ENCODE measurements around the gene MAN2A1.
A peak's percentile ranks its signal among the peaks of the same experiment; 100 is the strongest.
"Not testable (repeated sequence)": the region's sequence is repeated elsewhere in the genome, so short reads cannot be mapped to it uniquely, and the experiment has no call there.

The MAN2A1 gene

DNA sequence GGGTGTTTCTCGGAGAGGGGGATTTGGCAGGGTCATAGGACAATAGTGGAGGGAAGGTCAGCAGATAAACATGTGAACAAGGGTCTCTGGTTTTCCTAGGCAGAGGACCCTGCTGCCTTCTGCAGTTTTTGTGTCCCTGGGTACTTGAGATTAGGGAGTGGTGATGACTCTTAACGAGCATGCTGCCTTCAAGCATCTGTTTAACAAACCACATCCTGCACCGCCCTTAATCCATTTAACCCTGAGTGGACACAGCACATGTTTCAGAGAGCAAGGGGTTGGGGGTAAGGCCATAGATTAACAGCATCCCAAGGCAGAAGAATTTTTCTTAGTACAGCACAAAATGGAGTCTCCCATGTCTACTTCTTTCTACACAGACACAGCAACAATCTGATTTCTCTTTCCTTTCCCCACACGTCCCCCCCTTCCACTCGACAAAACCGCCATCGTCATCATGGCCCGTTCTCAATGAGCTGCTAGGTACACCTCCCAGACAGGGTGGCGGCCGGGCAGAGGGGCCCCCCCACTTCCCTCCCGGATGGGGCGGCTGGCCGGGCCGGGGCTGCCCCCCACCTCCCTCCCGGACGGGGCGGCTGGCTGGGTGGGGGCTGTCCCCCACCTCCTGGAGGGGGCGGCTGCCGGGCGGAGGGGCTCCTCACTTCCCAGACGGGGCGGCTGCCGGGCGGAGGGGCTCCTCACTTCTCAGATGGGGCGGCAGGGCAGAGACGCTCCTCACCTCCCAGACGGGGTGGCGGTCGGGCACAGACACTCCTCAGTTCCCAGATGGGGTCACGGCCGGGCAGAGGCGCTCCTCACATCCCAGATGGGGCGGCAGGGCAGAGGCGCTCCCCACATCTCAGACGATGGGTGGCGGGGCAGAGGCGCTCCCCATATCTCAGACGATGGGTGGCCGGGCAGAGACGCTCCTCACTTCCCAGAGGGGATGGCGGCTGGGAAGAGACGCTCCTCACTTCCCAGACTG is 142.8 kb downstream of the MAN2A1 start:
- not testable (repeated sequence) for FAIRE-seq

DNA sequence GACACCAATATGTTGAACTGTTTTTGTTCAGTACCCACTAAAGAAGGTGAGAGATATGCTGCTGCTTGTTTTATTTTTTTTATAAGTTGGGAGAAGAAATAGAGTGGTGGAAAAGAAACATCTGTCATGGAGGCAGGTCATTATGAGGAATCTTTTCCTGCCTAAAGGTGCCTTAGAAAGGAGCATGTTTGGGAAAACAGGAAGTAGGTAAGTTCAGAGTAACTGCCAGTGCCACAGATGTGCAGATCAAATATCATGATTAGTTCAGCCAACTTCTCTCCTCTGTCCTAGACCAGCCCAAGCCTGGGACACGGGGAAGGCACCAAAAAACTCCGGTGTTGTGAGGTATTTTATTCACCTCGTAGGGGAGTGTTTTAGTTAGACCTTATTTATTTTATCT is 144.2 kb downstream of the MAN2A1 start:
- no peak for FAIRE-seq

DNA sequence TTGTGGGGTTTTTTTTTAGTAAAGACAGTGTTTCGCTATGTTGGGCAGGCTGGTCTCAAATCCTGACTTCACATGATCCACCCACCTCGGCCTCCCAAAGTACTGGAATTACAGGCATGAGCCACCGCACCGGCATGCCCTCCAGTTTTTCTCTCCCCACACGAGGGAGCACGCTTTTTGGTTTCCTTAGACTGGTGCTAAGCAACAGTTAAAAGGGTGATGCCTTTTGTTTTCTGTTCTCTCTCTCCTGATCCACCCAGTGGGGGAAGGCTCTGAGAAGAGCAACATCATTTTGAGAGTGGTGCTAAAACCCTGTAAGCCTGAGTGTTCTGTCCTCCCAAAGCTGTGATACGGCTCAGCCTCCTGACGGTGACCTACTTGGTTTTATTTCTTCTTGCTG is 146.6 kb downstream of the MAN2A1 start:
- FAIRE-seq = no peak

DNA sequence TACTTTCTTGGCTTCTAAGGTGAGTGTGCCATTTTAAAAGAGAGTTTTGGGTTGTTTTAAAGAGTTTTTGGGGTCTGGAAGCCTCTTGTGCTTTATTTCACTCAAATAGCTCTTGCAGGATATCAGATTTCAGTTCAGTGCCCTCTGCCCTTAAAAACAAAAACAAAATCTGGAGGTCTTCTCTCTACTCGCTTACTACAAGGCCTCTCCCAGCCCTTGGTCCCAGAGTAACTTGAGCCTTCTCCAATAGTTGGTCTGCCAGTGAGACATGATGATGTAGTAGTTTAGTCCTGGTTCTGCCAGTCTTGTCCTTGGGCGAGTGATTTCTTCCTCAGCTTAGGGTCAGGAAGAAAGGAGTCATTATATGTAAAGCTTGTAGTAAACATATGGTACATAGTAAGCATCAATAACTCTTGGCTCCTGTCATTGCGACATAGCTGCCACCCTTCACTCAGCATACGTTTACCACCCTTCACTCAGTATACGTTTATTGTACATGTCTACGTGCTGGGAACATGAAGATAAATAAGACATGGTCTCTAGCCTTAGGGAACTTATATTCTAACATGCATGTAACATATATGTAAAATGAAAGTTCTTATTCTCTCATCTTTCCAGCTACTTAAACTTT is 147.6 kb downstream of the MAN2A1 start:
- FAIRE-seq = no peak

DNA sequence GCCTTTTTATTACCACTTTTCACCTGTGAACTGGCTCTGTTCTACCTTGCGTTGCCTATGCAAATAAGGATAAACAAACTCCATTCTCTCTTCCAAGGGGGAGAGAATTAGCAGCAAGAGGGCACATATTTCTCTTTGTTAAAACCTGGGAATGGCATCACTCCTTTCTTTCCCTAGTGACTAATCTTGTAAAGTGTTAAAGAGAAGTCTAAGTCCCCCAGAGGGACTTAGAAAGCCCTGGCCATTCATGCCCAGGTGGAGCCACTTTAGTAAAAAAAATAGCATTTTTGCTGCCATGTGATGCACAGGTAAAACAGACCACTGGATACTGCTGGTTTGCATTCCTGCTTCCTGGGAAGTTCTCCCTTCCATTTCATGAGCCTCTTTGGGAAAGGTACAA is 148.4 kb downstream of the MAN2A1 start:
- no peak for FAIRE-seq

DNA sequence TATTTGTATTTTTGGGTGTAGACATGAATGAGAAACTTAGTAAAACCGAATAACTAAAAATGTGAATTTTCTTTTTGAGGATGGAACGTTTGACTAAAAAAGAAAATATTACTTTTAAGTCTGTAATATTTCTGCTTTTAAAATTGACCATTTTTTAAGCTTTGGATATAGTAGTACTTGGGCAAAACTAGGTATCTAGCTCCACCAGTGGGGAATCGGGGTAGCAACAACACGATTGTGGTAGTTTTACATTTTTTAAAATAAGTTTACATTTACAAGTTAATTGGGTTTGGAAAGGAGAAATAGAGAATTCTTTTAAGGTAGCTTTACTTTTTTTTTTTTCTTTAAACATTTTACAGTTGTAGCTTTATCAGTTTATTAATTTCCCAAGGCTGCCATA is 154.4 kb downstream of the MAN2A1 start:
- FAIRE-seq = peak; percentile 62

DNA sequence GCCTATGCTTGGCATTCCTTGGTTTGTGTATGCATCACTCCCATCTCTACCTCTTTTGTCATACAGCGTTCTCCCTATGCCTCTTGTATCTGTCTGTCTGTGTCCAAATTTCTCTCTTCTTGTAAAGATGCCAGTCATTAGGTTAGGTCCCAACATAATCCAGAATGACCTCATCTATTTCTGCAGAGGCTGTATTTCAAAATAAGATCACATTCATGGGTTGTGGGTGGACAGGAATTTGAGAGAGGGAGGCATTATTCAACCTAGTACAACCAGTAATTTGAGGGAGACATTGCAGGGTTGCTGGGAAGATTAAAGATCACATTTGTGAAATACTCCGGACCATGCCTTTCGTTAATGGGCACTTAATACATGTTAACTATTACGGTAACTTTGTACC is 155.0 kb downstream of the MAN2A1 start:
- FAIRE-seq = no peak

DNA sequence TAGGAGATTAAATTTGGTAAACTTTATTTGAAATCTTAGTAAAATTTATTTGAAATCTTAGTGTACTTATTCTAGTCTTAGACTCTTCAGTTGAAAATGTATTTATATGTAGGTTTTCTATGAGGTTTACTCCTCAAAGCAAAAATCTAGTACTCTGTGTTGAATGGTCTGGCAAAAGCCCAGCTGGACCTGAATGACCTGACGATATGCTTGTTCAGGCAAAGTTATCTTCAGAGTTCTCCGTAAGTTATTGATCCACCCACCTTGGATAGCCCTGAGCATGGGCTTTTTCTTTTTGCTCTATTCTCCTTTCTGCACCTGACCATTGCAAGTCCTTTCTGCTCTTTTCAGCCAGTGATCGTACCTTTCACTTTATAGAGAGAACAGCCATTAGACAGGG is 158.4 kb downstream of the MAN2A1 start:
- no peak for FAIRE-seq

DNA sequence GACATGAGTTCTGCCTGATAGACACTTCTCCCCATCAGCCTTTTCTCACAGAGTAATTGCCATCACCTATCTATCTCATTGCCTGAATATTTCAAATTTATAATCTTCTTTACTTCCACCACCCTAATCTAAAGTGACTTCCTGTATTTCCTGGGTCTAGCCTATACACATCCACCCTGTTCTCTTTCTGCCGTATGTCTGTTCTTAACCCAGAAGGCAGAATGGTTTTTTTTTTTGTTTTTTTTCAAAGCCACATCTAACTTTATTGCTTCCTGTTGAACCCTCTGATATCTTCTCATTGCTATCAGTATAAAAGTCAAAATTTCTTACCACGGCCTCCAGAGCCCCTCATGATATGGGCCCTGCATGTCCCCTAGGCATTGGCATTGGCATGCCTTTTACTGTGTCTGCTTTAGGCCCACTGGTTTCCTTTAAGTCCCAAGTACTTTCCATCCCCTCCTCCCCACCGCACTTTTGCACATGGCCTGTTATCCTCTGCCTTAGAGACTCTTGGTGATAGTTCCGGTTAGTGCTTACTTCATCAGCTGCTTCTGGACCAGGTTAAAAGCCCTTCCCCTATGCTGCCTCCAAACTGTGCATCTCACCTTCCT is 159.9 kb downstream of the MAN2A1 start:
- no peak for FAIRE-seq

DNA sequence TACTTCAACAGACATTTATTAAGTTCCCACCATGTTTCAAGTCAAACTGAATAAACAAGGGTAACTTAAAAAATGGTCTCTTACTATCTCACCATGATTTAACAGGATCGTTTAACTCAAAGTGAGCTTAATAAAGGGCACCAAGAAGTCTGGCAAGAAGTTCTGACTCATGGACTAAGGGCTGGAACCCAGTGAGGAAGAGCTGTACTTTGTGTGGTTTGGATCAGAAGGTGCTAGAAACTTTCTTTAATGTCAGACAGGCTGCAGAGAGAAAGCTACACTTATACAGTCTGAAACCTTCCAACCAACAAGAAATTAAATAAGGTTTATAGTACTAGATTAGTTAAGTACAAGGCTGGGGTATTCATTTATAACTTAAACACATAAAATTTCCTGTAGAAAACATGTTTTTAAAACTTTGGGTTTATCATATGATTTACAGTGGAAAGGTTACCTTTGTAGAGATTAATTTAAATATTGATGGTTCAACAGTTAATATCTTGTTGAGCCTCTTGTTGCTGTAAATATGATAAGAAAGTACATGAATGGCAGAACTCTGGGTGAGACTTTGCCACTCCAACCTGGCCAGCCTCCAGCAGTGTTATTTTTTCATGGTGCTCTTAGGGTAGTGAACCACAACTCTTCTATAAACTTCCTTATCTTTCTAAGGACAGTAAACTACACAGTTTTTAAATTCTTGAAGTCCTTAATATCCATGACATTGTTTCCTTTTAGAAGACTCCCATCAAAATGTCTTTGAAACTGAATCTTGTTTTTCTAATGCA is 162.8 kb downstream of the MAN2A1 start:
- FAIRE-seq = no peak

DNA sequence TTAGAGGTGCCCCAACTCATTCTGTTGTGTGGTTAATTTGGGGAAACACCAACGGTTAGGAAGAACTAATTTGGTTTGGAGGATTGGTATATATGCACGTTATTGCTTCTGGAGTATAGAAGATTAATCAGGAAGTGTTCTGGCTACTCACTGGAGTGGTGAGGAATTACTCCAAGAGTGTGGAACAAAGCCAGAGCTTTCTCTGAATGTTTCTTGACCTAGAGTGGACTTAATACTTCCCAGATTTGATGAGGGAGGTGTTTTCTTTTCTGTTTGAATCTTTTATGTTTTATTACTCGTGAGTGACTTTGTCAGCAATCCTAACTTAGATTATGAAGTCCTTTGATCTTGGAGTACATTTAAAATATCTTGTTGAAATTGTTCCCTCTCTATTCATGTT is 163.7 kb downstream of the MAN2A1 start:
- FAIRE-seq = no peak

DNA sequence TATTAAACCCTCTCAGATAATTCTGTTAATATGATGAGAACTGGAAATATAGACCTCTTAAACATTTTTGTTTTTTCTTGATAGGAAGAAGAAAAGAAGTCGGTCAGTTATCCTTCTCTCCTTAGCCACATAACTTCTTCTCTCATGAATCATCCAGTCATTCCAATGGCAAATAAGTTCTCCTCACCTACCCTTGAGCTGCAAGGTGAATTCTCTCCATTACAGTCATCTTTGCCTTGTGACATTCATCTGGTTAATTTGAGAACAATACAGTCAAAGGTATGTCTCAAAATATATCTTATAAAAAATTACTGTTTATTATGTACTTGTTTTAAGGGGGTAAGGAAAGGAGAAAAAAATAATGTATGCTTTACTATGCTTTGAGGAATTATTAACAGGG is 165.3 kb downstream of the MAN2A1 start:
- FAIRE-seq = no peak

DNA sequence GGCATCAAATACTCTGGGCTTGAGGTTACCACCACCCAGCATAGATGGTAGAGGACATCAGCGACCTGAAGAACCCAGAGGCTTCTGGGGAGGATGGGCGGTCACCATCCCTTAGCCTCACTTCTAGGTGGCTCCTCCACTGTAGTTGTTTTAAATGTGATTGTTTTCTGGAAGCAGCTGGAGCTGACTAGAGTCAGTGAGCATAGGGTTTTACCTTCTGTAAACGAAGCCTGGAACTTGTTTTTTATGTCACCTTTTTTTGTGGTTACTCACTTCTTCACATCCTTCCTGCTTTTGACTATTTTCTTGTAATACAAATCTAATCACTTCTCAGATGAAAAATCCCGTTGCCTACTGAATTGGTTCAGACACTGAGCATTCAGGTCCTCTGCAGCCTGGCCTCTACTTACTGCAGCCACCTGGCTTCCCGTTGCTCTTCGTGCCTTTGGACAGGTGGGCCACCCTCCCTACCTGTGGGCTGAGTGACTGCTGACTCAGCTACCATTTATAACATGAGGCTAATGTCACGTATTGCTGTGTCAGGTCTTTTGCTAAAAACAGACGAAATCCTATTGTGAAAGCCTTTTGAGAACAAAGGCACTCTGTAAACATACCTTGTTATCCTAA is 167.8 kb downstream of the MAN2A1 start:
- FAIRE-seq = no peak

DNA sequence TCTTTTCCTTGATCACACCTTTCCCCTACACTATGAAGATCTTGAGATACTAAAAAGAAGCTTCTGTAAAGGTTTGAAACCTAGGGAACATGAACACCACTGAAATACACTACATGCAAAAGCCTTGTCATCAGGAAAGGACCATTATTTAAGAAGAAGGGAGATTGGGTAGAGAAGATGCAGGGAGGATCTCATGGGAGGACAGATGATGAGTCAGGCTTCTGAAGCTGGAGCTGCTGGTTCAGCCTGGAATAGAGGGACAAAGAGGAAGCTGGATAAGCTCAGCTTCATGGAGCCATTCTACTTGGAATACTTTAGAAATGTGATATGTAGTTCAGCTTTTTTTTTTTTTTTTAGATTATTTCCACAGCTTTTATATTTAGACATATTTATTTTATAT is 169.8 kb downstream of the MAN2A1 start:
- FAIRE-seq = no peak

DNA sequence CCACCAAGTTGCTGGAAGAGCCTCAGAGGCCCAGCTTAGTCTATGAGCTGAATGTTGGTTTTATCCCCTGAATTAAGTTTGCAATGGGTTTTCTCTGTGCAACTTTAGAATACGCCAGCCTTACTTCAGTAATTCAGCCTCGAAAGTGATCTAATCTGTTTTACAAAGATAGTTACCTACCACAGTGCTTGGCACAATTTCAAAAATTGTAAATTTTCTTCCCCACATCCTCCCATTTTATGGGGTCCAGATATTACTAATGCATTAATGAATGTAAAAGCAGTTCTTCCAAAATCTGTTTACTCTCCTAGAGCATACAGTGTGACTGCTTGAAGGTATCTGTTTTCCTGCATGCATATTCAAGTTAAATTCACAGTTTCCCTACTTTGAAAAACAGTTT is 172.6 kb downstream of the MAN2A1 start:
- FAIRE-seq = no peak

DNA sequence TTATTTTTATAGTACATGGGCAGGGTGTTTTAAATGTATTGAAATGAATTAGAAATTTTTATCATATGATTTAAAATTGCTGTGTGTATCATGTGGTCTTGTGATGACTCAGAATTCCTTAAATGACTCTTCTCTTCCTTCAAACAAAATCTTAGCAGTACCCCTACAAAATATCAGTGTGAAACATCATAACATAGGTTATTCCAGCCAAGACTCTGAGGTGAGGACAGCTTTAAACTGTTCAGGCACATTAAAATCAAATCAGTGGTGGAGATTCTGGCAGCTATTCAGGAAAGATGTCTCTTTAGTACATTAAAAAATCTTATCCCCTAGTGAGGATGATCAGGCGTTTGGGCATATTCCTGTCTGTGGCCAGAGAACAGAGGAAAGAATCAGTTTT is 174.0 kb downstream of the MAN2A1 start:
- FAIRE-seq = no peak

DNA sequence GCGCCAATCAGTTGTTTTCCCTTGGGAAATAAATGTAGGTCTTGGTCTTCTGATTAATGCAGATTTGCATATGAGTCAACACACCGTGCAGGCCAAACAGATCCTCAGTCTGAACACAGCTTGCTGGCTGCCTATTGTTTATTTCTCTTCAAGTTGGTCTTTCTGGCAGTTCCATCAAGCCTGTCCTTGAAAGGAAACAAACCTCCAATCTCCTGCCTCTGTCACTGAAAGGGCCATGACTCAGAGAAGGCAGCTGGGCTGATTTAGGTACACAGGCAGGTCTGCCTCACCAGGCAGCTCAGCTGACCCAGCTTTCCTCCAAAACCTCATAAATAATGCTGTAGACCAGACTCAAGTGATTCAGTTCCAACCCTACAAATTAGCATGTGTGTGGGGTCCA is 175.9 kb downstream of the MAN2A1 start:
- no peak for FAIRE-seq

DNA sequence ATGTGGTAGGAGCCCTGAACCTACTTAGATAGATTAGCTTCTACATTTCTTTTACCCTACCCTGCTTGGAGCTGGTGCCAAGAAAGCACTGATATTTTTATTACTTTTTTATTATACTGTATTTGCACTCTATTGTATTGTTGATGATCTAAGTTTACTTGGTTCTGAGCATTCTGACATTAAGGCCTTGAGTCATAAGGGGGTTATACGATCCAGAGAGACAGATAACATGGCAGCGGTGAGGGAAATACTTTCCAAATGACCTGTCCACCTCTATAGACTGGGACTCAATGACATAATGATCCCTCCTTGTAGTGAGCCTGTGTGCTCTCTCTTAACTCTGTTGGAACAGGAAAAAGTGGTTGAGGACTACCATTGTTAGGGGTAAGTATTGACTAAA is 176.3 kb downstream of the MAN2A1 start:
- FAIRE-seq = no peak

DNA sequence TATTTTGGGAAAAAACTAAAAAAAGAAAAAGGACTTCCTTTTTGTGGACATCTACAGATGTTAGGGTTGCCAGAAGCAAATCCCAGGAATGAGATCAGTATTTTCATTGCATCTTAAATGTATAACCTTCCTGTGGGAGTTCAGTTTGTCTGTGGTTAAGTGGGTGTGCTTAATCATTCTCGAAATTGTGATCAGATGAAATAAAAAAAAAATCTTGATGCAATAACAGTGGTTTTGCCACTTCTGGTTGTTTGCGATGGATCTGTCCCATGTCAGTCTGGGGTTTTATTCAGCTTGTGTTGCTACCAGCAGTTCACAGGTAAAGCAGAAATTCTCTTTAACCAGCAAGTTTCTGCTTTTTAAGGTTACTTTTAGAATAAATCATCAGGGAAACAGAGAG is 179.0 kb downstream of the MAN2A1 start:
- no peak for FAIRE-seq

DNA sequence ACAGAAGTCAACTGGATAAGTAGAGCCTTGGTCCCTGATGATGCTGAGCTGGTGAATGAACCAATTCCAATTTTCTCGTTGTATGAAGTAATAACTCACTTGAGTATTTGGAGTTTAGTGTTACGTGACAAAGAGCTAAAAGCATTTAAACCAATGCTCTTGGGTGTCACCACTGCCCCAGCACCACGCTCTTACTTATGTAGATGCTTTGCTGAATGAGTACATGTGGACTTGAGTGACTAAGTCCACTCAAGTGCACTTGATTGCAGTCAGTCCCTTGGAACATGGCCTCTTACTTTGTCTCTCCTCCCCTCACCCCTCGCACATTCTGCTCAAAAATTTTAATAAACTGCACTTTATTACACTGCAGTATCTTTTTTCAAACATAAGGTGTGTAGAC is 184.0 kb downstream of the MAN2A1 start:
- FAIRE-seq = no peak

DNA sequence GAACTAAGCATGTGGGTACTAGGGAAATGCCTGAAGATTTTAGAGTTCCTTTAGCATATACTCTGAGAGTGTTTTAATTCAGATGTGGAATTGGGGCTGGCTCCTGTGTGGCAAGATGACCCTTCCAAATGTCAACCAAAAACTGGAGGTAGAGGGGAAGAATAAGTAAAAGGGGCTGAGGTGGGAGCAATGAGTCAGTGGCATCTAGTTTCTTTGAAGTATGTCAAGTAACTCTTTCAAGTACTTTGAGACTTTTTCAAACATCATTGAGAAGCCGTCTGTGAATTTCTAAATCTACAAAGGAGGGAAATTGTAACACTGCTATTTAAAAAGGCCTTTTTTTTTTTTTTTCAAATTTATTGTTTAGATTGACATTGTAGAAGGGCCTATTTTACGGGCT is 184.4 kb downstream of the MAN2A1 start:
- no peak for FAIRE-seq

DNA sequence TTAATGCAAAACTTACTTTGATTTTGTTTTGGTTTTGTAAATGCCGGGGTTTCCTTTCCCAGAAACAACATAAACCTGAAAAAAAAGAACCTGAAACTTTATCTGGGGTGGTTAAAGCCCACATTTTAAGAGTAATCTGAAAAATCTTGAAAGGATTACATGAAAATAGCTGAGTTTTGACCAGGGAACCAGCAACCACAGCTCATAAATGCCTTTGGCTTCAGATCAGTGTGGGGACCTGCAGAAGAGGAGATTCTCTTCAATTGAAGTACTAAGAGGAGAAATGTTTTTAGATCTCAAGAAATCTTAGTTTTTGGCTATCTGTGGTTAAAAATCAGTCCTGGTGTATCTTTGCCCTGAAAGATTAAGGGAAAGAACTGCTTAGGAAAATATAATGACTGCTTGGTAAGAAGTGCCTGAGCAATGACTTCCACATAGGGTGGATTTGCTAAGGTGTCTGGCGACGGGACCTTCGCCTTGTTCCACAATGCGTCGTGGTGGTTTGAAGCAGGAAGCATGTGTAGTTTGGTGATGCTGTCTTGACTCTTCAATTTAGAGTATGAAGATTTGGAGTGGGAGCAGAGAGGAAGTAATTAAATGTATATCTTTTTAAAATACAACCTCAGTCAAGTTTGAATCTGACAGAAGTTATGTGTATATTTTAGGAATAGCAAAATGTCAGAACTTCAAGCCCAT is 186.5 kb downstream of the MAN2A1 start:
- FAIRE-seq = no peak

Measured in TTC549 (cell line).